Panc1 (cell line): ENCODE measurements around the gene ZRANB1. TPM values are rescaled to one million over a fixed set of nuclear protein-coding genes. Genes with fewer than 3 reads are reported as not detected.

ENCODE experiments used
- ATAC-seq: fragments of 200-7000 bp; cut with Tn5 transposase; 2 replicates; pipeline ENCODE4 v1.9.1; 2020; ENCODE audit warnings: mild to moderate bottlenecking, moderate library complexity
- BruUV-seq: library from RNA; stranded (reverse); fragments of 400-500 nt; replicated peaks from 2 replicates; lab custom pipeline; 2021; lab: Mats Ljungman, UMichigan
- CTCF ChIA-PET: fragments of 300-600 bp; sonication (Branson Sonifier 250); formaldehyde crosslinking; loops from one replicate; lab custom pipeline; 2022; ENCODE audit warnings: antibody characterized with exemption; lab: Charles Lee
- POLR2A ChIA-PET: fragments of 300-600 bp; sonication (Branson Sonifier 250); formaldehyde crosslinking; loops from one replicate; lab custom pipeline; 2022; ENCODE audit warnings: antibody characterized with exemption; lab: Charles Lee
- DNase-seq: peaks from one replicate; pipeline ENCODE4 v3.0.0-alpha.2; 2010; ENCODE audit warnings: low read depth, low spot score
- H3K27ac ChIP-seq: 2 replicates; pipeline ENCODE4 v1.5.1; 2011; ENCODE audit warnings: mild to moderate bottlenecking, low read length, inconsistent platforms
- H3K27me3 ChIP-seq: fragments of 200-500 bp; sonication (Bioruptor generic); 2 replicates; pipeline ENCODE4 v1.6.0; 2014; ENCODE audit warnings: low read length, inconsistent platforms; ENCODE audit not compliant: control insufficient read depth, insufficient read depth
- H3K36me3 ChIP-seq: fragments of 200-500 bp; sonication (Bioruptor generic); 2 replicates; pipeline ENCODE4 v1.5.1; 2014; ENCODE audit warnings: inconsistent platforms, mild to moderate bottlenecking, low read length, moderate library complexity; ENCODE audit not compliant: control insufficient read depth, insufficient read depth
- H3K4me1 ChIP-seq: 2 replicates; pipeline ENCODE4 v1.5.1; 2011; ENCODE audit warnings: inconsistent platforms, mild to moderate bottlenecking, low read length, moderate library complexity; ENCODE audit not compliant: control insufficient read depth, insufficient read depth
- H3K4me3 ChIP-seq, 2 experiments: 2 replicates each; pipeline ENCODE4 v1.5.1; 2011 to 2012; ENCODE audit warnings: low read depth in 2 of 2, low read length in 2 of 2, mild to moderate bottlenecking in 2 of 2, inconsistent platforms in 1 of 2, moderate library complexity in 1 of 2
- H3K9me3 ChIP-seq: fragments of 200-500 bp; sonication (Bioruptor generic); 2 replicates; pipeline ENCODE4 v1.5.1; 2014; ENCODE audit warnings: low read depth, mild to moderate bottlenecking, inconsistent platforms, low read length, moderate library complexity; ENCODE audit not compliant: control insufficient read depth, insufficient read depth
- CTCF ChIP-seq: fragments of 450-650 bp; IDR thresholded peaks from 2 replicates; pipeline ENCODE4 v1.5.1; 2017; ENCODE audit warnings: mild to moderate bottlenecking
- POLR2AphosphoS5 ChIP-seq: IDR thresholded peaks from 2 replicates; pipeline ENCODE4 v1.6.1; 2012; ENCODE audit warnings: mild to moderate bottlenecking, low read depth, low read length, moderate library complexity
- REST ChIP-seq, 2 experiments: IDR thresholded peaks; 2 replicates each; pipeline ENCODE4 v1.6.1; 2011 to 2012; ENCODE audit warnings: low read depth in 2 of 2, control low read depth in 1 of 2, low read length in 1 of 2, mild to moderate bottlenecking in 1 of 2, moderate library complexity in 1 of 2; ENCODE audit not compliant: insufficient read depth in 1 of 2
- SIN3A ChIP-seq: IDR thresholded peaks from 2 replicates; pipeline ENCODE4 v1.6.1; 2012; ENCODE audit warnings: low read depth, mild to moderate bottlenecking, low read length, moderate library complexity, borderline replicate concordance; ENCODE audit not compliant: insufficient read depth
- TCF7L2 ChIP-seq: IDR thresholded peaks from 2 replicates; pipeline ENCODE4 v1.6.1; 2011; ENCODE audit warnings: mild to moderate bottlenecking, low read depth, low read length, inconsistent platforms
- in situ Hi-C: cut with HindIII; loops from 2 replicates; pipeline ENCODE4 v1.10.0; 2016; ENCODE audit warnings: low sequenced_read_pairs, low pct_unique_long_range_greater_than_20kb
- intact Hi-C: fragments of 100-400 bp; cut with micrococcal nuclease; formaldehyde crosslinking; loops from one replicate; pipeline ENCODE4 v1.10.0; 2022; ENCODE audit not compliant: unreplicated experiment
- total RNA-seq: library from RNA; stranded (reverse); gene quantifications from one replicate; pipeline ENCODE4 v1.2.1, GENCODE V29; 2021; ENCODE audit not compliant: unreplicated experiment

The ZRANB1 gene
- total RNA-seq, 1 experiment from 2014 or later = 23.2 TPM

DNA sequence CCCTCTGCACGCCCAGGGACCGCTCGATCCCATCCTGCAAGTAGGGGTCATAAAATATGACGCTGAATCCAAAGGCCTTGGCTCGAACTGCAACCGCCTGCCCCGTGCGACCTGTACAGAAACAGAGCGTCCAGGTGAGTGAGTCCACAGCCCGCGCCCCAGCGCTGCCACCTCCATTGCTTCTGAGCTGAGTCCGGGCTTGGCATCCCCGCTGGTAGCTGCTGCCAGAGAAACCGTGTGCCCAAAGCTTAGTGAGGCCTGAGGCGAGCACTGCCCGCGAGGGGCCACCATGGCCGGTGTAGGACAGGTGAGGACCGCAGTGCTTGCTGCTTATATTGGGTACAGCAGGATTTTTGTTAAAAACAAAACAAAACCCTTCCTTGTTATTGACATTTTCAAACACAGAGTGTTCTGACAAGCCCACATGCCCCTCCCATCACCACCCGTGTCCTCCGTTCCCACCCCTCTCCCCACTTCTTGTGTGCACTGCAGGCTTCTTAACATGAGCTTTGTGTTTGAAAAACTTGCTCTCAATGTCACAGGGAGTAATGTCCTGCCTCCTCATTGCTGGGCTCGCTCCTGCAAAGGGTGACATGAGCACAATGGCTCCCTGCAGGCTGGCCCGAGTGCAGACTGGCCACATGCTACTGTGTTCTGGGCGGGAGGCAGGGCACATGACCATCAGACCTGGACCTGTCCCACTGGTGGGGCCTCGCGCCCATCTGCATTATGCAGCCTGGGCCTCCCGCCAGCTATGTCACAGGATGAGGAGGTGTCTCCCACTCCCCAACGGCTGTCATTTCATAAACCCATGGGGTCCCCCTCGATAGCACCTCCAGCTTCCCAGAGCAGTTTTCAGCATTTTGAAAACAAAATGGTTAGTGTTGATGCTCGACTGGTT is 52.9 kb downstream of the ZRANB1 start:
- intact Hi-C loops = no loop called here
- POLR2A ChIA-PET = no interaction called here

GRCh38 chr10:124995605-124996004 is 53.7 kb downstream of the ZRANB1 start:
- CTCF ChIA-PET = no interaction called here
- Histone ChIP-seq H3K27me3 (no peaks in the 10 kb centered on the region), H3K9me3 (no peaks in the 10 kb centered on the region), H3K27ac (no peak overlapping the region), H3K36me3 (peaks cover 13% of the 10 kb centered on the region), H3K4me1 (no peaks in the 10 kb centered on the region), H3K4me3 (no peak overlapping the region)
- POLR2A ChIA-PET = no interaction called here
- no peak for TF ChIP-seq TCF7L2
- TF ChIP-seq REST (IDR thresholded peaks at IDR 0.05; ENCODE audit: insufficient read depth in 1 of 2, low read depth in 2 of 2, low read length in 1 of 2) = no peak
- no peak for TF ChIP-seq CTCF
- no peak for TF ChIP-seq POLR2AphosphoS5
- in situ Hi-C loops (no loop called here), intact Hi-C loops (no loop called here)
- DNase-seq (no peak), ATAC-seq (no peak)
- TSS peak; percentile 54 for BruUV-seq

More for the DNA sequence above, 52.9 kb downstream of the ZRANB1 start:
- Histone ChIP-seq H3K4me1 (no peaks in the 10 kb centered on the region), H3K27me3 (no peaks in the 10 kb centered on the region), H3K4me3 (no peak overlapping the region), H3K36me3 (peaks cover 16% of the 10 kb centered on the region), H3K27ac (no peak overlapping the region), H3K9me3 (no peaks in the 10 kb centered on the region)
- ATAC-seq (no peak), DNase-seq (no peak)
- in situ Hi-C loops = no loop called here
- BruUV-seq = no TSS peak
- no peak for TF ChIP-seq REST (IDR thresholded peaks at IDR 0.05; ENCODE audit: insufficient read depth in 1 of 2, low read depth in 2 of 2, low read length in 1 of 2)
- TF ChIP-seq POLR2AphosphoS5 = 0 out of 2 replicates have a peak, but pooled peaks have one; percentile 27
- no peak for TF ChIP-seq TCF7L2
- no peak for TF ChIP-seq CTCF
- no peak for TF ChIP-seq SIN3A
- CTCF ChIA-PET = no interaction called here
